ENCODE results near the gene ANTKMT. TPM values are rescaled to one million over a fixed set of nuclear protein-coding genes. Genes with fewer than 3 reads are reported as not detected.

Gene ANTKMT
- polyA plus RNA-seq, 1 donor from 2014 or later = 73.4 TPM

- H4K20me1 ChIP-seq (ENCODE audit: insufficient read depth) = no peaks in the 10 kb centered on the region
- no peak overlapping the region for H3K27ac ChIP-seq (ENCODE audit: low read length)
- no peaks in the 10 kb centered on the region for H3F3A ChIP-seq (ENCODE audit: insufficient read depth, low read length, poor library complexity, severe bottlenecking)
- no peaks in the 10 kb centered on the region for H3K79me2 ChIP-seq (replicated peaks; ENCODE audit: insufficient read depth, low read length)
- no peaks in the 10 kb centered on the region for H3K9me3 ChIP-seq (ENCODE audit: low read length)
- no peak overlapping the region for H3K4me3 ChIP-seq (ENCODE audit: low read length)
- no peaks in the 10 kb centered on the region for H3K36me3 ChIP-seq (ENCODE audit: insufficient read depth, low read length)
- no peak overlapping the region for H3K4me2 ChIP-seq (ENCODE audit: low read length)
- no peaks in the 10 kb centered on the region for H3K27me3 ChIP-seq (ENCODE audit: insufficient read depth, low read depth, low read length)
- no peaks in the 10 kb centered on the region for H3K9me2 ChIP-seq (ENCODE audit: insufficient read depth, low read length)
- no peak overlapping the region for H2AFZ ChIP-seq (ENCODE audit: low read depth, low read length)
- no peak overlapping the region for H3K9ac ChIP-seq (ENCODE audit: low read length)
- TF ChIP-seq REST (IDR thresholded peaks at IDR 0.05; ENCODE audit: borderline replicate concordance) (no peak), POLR2AphosphoS5 (IDR thresholded peaks at IDR 0.05) (no peak), SMC3 (conservative IDR thresholded peaks at IDR 0.05; ENCODE audit: poor library complexity) (no peak), CTCF (IDR thresholded peaks at IDR 0.05; ENCODE audit: poor library complexity, severe bottlenecking) (no peak), EZH2 (IDR thresholded peaks at IDR 0.05; ENCODE audit: borderline replicate concordance, insufficient read depth, low read length, poor library complexity, severe bottlenecking) (no peak), EP300 (conservative IDR thresholded peaks at IDR 0.05; ENCODE audit: poor library complexity, severe bottlenecking) (no peak), RAD21 (conservative IDR thresholded peaks at IDR 0.05) (no peak), TAF1 (IDR thresholded peaks at IDR 0.05; ENCODE audit: low read depth) (no peak), MXI1 (conservative IDR thresholded peaks at IDR 0.05; ENCODE audit: poor library complexity, severe bottlenecking) (no peak)
Observed at GRCh38 chr16:765488-765865, 44.5 kb downstream of the ANTKMT start.

GRCh38 chr16:766008-766819 is 45.3 kb downstream of the ANTKMT start:
- Histone ChIP-seq H3K9me3 (ENCODE audit: low read length) (no peaks in the 10 kb centered on the region), H3K4me3 (ENCODE audit: low read length) (no peak overlapping the region), H2AFZ (ENCODE audit: low read depth, low read length) (no peak overlapping the region), H3K36me3 (ENCODE audit: insufficient read depth, low read length) (no peaks in the 10 kb centered on the region), H3F3A (ENCODE audit: insufficient read depth, low read length, poor library complexity, severe bottlenecking) (no peaks in the 10 kb centered on the region), H3K4me2 (ENCODE audit: low read length) (no peak overlapping the region), H3K9ac (ENCODE audit: low read length) (no peak overlapping the region), H3K79me2 (replicated peaks; ENCODE audit: insufficient read depth, low read length) (no peaks in the 10 kb centered on the region), H3K27me3 (ENCODE audit: insufficient read depth, low read depth, low read length) (no peaks in the 10 kb centered on the region), H3K27ac (ENCODE audit: low read length) (no peak overlapping the region), H3K9me2 (ENCODE audit: insufficient read depth, low read length) (no peaks in the 10 kb centered on the region), H4K20me1 (ENCODE audit: insufficient read depth) (no peaks in the 10 kb centered on the region)
- TF ChIP-seq MXI1 (conservative IDR thresholded peaks at IDR 0.05; ENCODE audit: poor library complexity, severe bottlenecking) (no peak), EZH2 (IDR thresholded peaks at IDR 0.05; ENCODE audit: borderline replicate concordance, insufficient read depth, low read length, poor library complexity, severe bottlenecking) (no peak), POLR2AphosphoS5 (IDR thresholded peaks at IDR 0.05) (no peak), EP300 (conservative IDR thresholded peaks at IDR 0.05; ENCODE audit: poor library complexity, severe bottlenecking) (no peak), REST (IDR thresholded peaks at IDR 0.05; ENCODE audit: borderline replicate concordance) (no peak), SMC3 (conservative IDR thresholded peaks at IDR 0.05; ENCODE audit: poor library complexity) (no peak), RAD21 (conservative IDR thresholded peaks at IDR 0.05) (no peak), TAF1 (IDR thresholded peaks at IDR 0.05; ENCODE audit: low read depth) (no peak), CTCF (IDR thresholded peaks at IDR 0.05; ENCODE audit: poor library complexity, severe bottlenecking) (no peak)
